Regular cardiac myocyte (primary cell): ENCODE results near the gene NADK. TPM values are rescaled to one million over a fixed set of nuclear protein-coding genes. Genes with fewer than 3 reads are reported as not detected.

Source experiments
- total RNA-seq: library from RNA; depleted of rRNA; stranded (reverse); fragments of >200 nt; gene quantifications from 2 replicates; pipeline ENCODE4 v1.2.3, GENCODE V29; 2014

Gene NADK
- total RNA-seq: 31.6 and 39.3 TPM in 2 replicates

GRCh38 chr1:1777950-1778662, at the start of gene NADK:
Gene NADK (minus strand): TSS chr1:1778470. CDS start chr1:1765406, 13,064 bp downstream.

GRCh38 chr1:1724035-1724864, 54.0 kb downstream of the NADK start, which contains the start of gene CDK11A:
Gene CDK11A (minus strand): TSS chr1:1724357. CDS start chr1:1722818, 1,539 bp downstream.

Other genes with a start within 250 kb of the NADK start
- 1.5 and 3.7 TPM in 2 replicates for gene TMEM240, start 237.8 kb downstream of the NADK start, total RNA-seq
- gene SSU72, start 203.6 kb downstream of the NADK start, total RNA-seq: 71.9 and 130 TPM in 2 replicates
- gene FNDC10, start 178.3 kb downstream of the NADK start, total RNA-seq: 1.3 and 1.7 TPM in 2 replicates
- gene MIB2, start 163.0 kb downstream of the NADK start, total RNA-seq: 62.1 and 115 TPM in 2 replicates
- 8.1 and 10.7 TPM in 2 replicates for gene MMP23B, start 146.3 kb downstream of the NADK start, total RNA-seq
- gene CDK11B, start 119.5 kb downstream of the NADK start, total RNA-seq: 5.6 and 14.6 TPM in 2 replicates
- 20.7 and 26.8 TPM in 2 replicates for gene SLC35E2B, start 85.7 kb downstream of the NADK start, total RNA-seq
- gene CDK11A, start 54.1 kb downstream of the NADK start, total RNA-seq: 9.2 and 11.0 TPM in 2 replicates
- 66.0 and 119 TPM in 2 replicates for gene GNB1, start 112.6 kb upstream of the NADK start, total RNA-seq
- gene CALML6, start 136.8 kb upstream of the NADK start, total RNA-seq: 0.19 and 0.85 TPM in 2 replicates
- 0.19 TPM in 1 of 2 replicates, not detected in the other for gene TMEM52, start 140.8 kb upstream of the NADK start, total RNA-seq
- gene CFAP74, start 225.3 kb upstream of the NADK start, total RNA-seq: not detected in 2 replicates
- not detected in 2 replicates for gene GABRD, start 240.9 kb upstream of the NADK start, total RNA-seq